ENCODE data around the gene TRIM37. TPM values are rescaled to one million over a fixed set of nuclear protein-coding genes. Genes with fewer than 3 reads are reported as not detected.
"Not testable (repeated sequence)": the region's sequence is repeated elsewhere in the genome, so short reads cannot be mapped to it uniquely, and the experiment has no call there.

TRIM37 gene
- total RNA-seq, 1 donor from 2014 or later: 20.3 TPM

GRCh38 chr17:59094861-59095530 lies 11.7 kb downstream of the TRIM37 start:
- Histone ChIP-seq H3K4me1 (peaks cover 10% of the 10 kb centered on the region), H3K27me3 (no peaks in the 10 kb centered on the region), H3K4me3 (no peak overlapping the region), H3K36me3 (peaks cover 13% of the 10 kb centered on the region), H3K9me3 (no peaks in the 10 kb centered on the region), H3K27ac (no peak overlapping the region)
- ATAC-seq: no peak
- no peak for TF ChIP-seq CTCF (IDR thresholded peaks at IDR 0.05)
- intact Hi-C loops (cut with DNase I): no loop called here
- no peak for DNase-seq

- ATAC-seq (peak; percentile 81), DNase-seq (no peak)
- H3K4me3 ChIP-seq: no peak overlapping the region
- H3K4me1 ChIP-seq: peaks cover 10% of the 10 kb centered on the region
- H3K9me3 ChIP-seq: no peaks in the 10 kb centered on the region
- peaks cover 14% of the 10 kb centered on the region for H3K36me3 ChIP-seq
- peak overlapping the region; percentile 56 for H3K27ac ChIP-seq
- intact Hi-C loops (cut with DNase I): no loop called here
- no peak for TF ChIP-seq CTCF (IDR thresholded peaks at IDR 0.05)
- no peaks in the 10 kb centered on the region for H3K27me3 ChIP-seq
Observed at GRCh38 chr17:59093702-59094231, 12.9 kb downstream of the TRIM37 start.

DNA sequence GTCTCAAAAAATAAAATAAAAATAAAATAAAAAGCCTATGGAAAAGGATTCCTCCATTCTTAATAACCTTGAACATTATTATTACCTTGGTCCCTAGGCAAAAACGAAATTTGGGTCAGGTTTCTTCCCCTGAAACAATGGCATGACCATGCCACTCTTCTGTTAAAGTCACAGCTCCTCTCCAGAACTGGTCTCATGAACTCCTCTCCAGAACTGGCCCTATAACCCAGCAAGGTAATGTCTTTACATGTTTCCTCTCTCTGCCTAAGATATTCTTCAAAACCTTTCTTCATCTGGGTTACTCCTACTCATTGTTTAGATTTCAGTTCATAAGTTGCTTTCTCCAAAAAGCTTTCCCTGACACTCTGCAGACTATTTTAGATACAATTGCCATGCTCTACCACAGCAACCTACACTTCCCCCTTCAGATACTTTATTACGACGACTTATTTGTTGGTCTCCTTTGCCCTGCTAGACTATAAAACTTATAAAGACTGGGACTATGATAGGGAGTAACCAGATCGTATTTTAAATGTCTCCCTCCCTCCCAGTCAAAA lies 13.5 kb downstream of the TRIM37 start:
- Histone ChIP-seq H3K4me1 (peaks cover 10% of the 10 kb centered on the region), H3K36me3 (peaks cover 18% of the 10 kb centered on the region), H3K27me3 (no peaks in the 10 kb centered on the region), H3K9me3 (no peaks in the 10 kb centered on the region), H3K27ac (peak overlapping the region; percentile 56), H3K4me3 (no peak overlapping the region)
- DNase-seq (no peak), ATAC-seq (no peak)
- TF ChIP-seq CTCF (IDR thresholded peaks at IDR 0.05): no peak
- intact Hi-C loops (cut with DNase I): no loop called here

DNA sequence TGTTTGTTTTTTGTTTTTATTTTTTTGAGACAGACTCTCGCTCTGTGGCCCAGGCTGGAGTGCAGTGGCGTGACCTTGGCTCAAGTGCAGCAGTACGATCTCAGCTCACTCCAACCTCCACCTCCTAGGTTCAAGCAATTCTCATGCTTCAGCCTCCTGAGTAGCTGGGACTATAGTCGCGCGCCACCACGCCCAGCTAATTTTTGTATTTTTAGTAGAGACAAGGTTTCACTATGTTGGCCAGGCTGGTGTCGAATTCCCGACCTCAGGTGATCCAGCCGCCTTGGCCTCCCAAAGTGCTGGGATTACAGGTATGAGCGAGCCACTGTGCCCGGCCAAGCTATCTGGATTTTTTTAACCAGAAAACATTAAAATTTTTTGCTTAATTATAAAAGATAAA lies 16.1 kb downstream of the TRIM37 start:
- H3K27me3 ChIP-seq: not testable (repeated sequence)

GRCh38 chr17:59084154-59084553 lies 22.5 kb downstream of the TRIM37 start:
- no peak for ATAC-seq
- Histone ChIP-seq H3K9me3 (no peaks in the 10 kb centered on the region), H3K4me1 (no peaks in the 10 kb centered on the region), H3K36me3 (peaks cover 75% of the 10 kb centered on the region), H3K27me3 (no peaks in the 10 kb centered on the region), H3K27ac (no peak overlapping the region), H3K4me3 (no peak overlapping the region)
- DNase-seq: no peak
- intact Hi-C loops (cut with DNase I): no loop called here
- TF ChIP-seq CTCF (IDR thresholded peaks at IDR 0.05): no peak

More for the DNA sequence above, 16.1 kb downstream of the TRIM37 start:
- DNase-seq; intact Hi-C loops (cut with DNase I); H3K27ac ChIP-seq; H3K4me3 ChIP-seq; ATAC-seq; H3K9me3 ChIP-seq: not testable (repeated sequence)
- peaks cover 35% of the 10 kb centered on the region for H3K36me3 ChIP-seq
- H3K4me1 ChIP-seq: peaks cover 10% of the 10 kb centered on the region

- H3K27me3 ChIP-seq: no peaks in the 10 kb centered on the region
- H3K27ac ChIP-seq: no peak overlapping the region
- no peak for ATAC-seq
- TF ChIP-seq CTCF (IDR thresholded peaks at IDR 0.05): no peak
- peaks cover 76% of the 10 kb centered on the region for H3K36me3 ChIP-seq
- intact Hi-C loops (cut with DNase I): no loop called here
- H3K4me3 ChIP-seq: no peak overlapping the region
- DNase-seq: no peak
- H3K4me1 ChIP-seq: no peaks in the 10 kb centered on the region
- no peaks in the 10 kb centered on the region for H3K9me3 ChIP-seq
Observed at GRCh38 chr17:59074494-59074893, 32.2 kb downstream of the TRIM37 start.
